ENCODE measurements around the gene MROH7.

- TF ChIP-seq CTCF (conservative IDR thresholded peaks at IDR 0.05; ENCODE audit: low read length) (no peak), EZH2phosphoT487 (IDR thresholded peaks at IDR 0.05; ENCODE audit: borderline replicate concordance) (no peak)
These were observed at the start of gene MROH7 for GRCh38 chr1:54640863-54641836.
